IMR-90 (cell line): ENCODE results near the gene ARHGEF37. TPM values are rescaled to one million over a fixed set of nuclear protein-coding genes. Genes with fewer than 3 reads are reported as not detected.

Source experiments
- ATAC-seq: fragments of 200-7000 bp; cut with Tn5 transposase; 2 replicates; pipeline ENCODE4 v1.9.1; 2020; ENCODE audit warnings: low read depth, mild to moderate bottlenecking, moderate library complexity
- BruUV-seq: library from RNA; stranded (reverse); fragments of 400-500 nt; replicated peaks from 2 replicates; lab custom pipeline; 2021; lab: Mats Ljungman, UMichigan
- CTCF ChIA-PET: fragments of 300-600 bp; formaldehyde crosslinking; extraction: SDS; loops from one replicate; lab custom pipeline; 2021; ENCODE audit warnings: antibody characterized with exemption; lab: Yijun Ruan, JAX
- POLR2A ChIA-PET: fragments of 300-600 bp; sonication (Branson Sonifier 250); formaldehyde crosslinking; loops from one replicate; lab custom pipeline; 2022; ENCODE audit warnings: antibody characterized with exemption; ENCODE audit not compliant: unreplicated experiment; lab: Charles Lee
- DNase-seq: peaks from one replicate; pipeline ENCODE4 v3.0.0; 2013
- H2AFZ ChIP-seq: replicated peaks from 2 replicates; pipeline ENCODE3; 2013; ENCODE audit warnings: low read length, mild to moderate bottlenecking; ENCODE audit not compliant: poor library complexity
- H2AK5ac ChIP-seq: 2 replicates; pipeline ENCODE4 v1.6.1; 2013; ENCODE audit warnings: low read depth, low read length, inconsistent platforms
- H2AK9ac ChIP-seq: replicated peaks from 2 replicates; pipeline ENCODE3; 2013; ENCODE audit warnings: mild to moderate bottlenecking, low read depth, low read length, moderate library complexity; ENCODE audit not compliant: poor library complexity
- H2BK120ac ChIP-seq: 2 replicates; pipeline ENCODE4 v1.6.1; 2013; ENCODE audit warnings: low read depth, low read length, inconsistent platforms
- H2BK15ac ChIP-seq: 3 replicates; pipeline ENCODE4 v1.6.1; 2013; ENCODE audit warnings: low read depth, low read length, inconsistent platforms
- H2BK20ac ChIP-seq: 2 replicates; pipeline ENCODE4 v1.6.1; 2013; ENCODE audit warnings: low read depth, mild to moderate bottlenecking, inconsistent platforms, low read length, moderate library complexity
- H2BK5ac ChIP-seq: 2 replicates; pipeline ENCODE4 v1.6.1; 2013; ENCODE audit warnings: mild to moderate bottlenecking, low read depth, low read length, inconsistent platforms; ENCODE audit not compliant: poor library complexity, severe bottlenecking
- H3K14ac ChIP-seq: replicated peaks from 2 replicates; pipeline ENCODE4 v1.6.1; 2013; ENCODE audit warnings: low read depth, low read length, inconsistent platforms
- H3K18ac ChIP-seq: 2 replicates; pipeline ENCODE4 v1.6.1; 2013; ENCODE audit warnings: low read depth, low read length, control low read depth
- H3K23ac ChIP-seq: 2 replicates; pipeline ENCODE4 v1.6.1; 2013; ENCODE audit warnings: low read depth, low read length, inconsistent platforms
- H3K27ac ChIP-seq: 2 replicates; pipeline ENCODE4 v1.5.1; 2013; ENCODE audit warnings: mild to moderate bottlenecking, control low read depth, low read length; ENCODE audit not compliant: insufficient read depth
- H3K27me3 ChIP-seq: 2 replicates; pipeline ENCODE4 v1.6.1; 2013; ENCODE audit warnings: low read length; ENCODE audit not compliant: control insufficient read depth, insufficient read depth
- H3K36me3 ChIP-seq: 2 replicates; pipeline ENCODE4 v1.6.1; 2013; ENCODE audit warnings: low read length, mixed read lengths; ENCODE audit not compliant: control insufficient read depth, insufficient read depth
- H3K4ac ChIP-seq: 2 replicates; pipeline ENCODE4 v1.6.1; 2013; ENCODE audit warnings: low read depth, low read length, inconsistent platforms
- H3K4me1 ChIP-seq: 2 replicates; pipeline ENCODE4 v1.6.1; 2013; ENCODE audit warnings: low read length, mixed read lengths; ENCODE audit not compliant: control insufficient read depth, insufficient read depth
- H3K4me2 ChIP-seq: 2 replicates; pipeline ENCODE4 v1.6.1; 2013; ENCODE audit warnings: low read depth, mild to moderate bottlenecking, control low read depth, low read length, moderate library complexity
- H3K4me3 ChIP-seq: 2 replicates; pipeline ENCODE4 v1.5.1; 2013; ENCODE audit warnings: low read depth, mild to moderate bottlenecking, control low read depth, low read length, moderate library complexity; ENCODE audit not compliant: insufficient read depth
- H3K56ac ChIP-seq: 2 replicates; pipeline ENCODE4 v1.6.1; 2013; ENCODE audit warnings: low read length, inconsistent platforms; ENCODE audit not compliant: insufficient read depth; ENCODE audit errors: extremely low read depth
- H3K79me1 ChIP-seq, 2 experiments: 2 replicates each; pipeline ENCODE4 v1.6.1; 2013; ENCODE audit warnings: low read length in 2 of 2, inconsistent platforms in 1 of 2, low read depth in 1 of 2
- H3K9ac ChIP-seq: 2 replicates; pipeline ENCODE4 v1.6.1; 2013; ENCODE audit warnings: low read depth, low read length, control low read depth
- H3K9me1 ChIP-seq: 2 replicates; pipeline ENCODE4 v1.6.1; 2013; ENCODE audit warnings: low read length, inconsistent platforms; ENCODE audit not compliant: insufficient read depth
- H3K9me3 ChIP-seq: 2 replicates; pipeline ENCODE4 v1.6.1; 2013; ENCODE audit warnings: low read length; ENCODE audit not compliant: control insufficient read depth, insufficient read depth
- H4K20me1 ChIP-seq: 2 replicates; pipeline ENCODE4 v1.6.1; 2013; ENCODE audit warnings: low read length, inconsistent platforms; ENCODE audit not compliant: insufficient read depth
- H4K5ac ChIP-seq: 2 replicates; pipeline ENCODE4 v1.6.1; 2013; ENCODE audit warnings: mild to moderate bottlenecking, low read depth, low read length, control low read depth
- H4K8ac ChIP-seq, 2 experiments: 2 replicates each; pipeline ENCODE4 v1.6.1; 2013; ENCODE audit warnings: low read depth in 2 of 2, low read length in 2 of 2, control low read depth in 1 of 2, inconsistent platforms in 1 of 2
- H4K91ac ChIP-seq: 2 replicates; pipeline ENCODE4 v1.6.1; 2013; ENCODE audit warnings: low read depth, low read length, inconsistent platforms; ENCODE audit not compliant: insufficient read depth
- BHLHE40 ChIP-seq: fragments of 150-350 bp; IDR thresholded peaks from 2 replicates; pipeline ENCODE4 v1.6.1; 2016; ENCODE audit warnings: mild to moderate bottlenecking, low read depth, low read length
- CHD1 ChIP-seq: IDR thresholded peaks from 2 replicates; pipeline ENCODE4 v1.6.1; 2012; ENCODE audit warnings: low read depth, low read length, improper control_type of control experiment
- CTCF ChIP-seq: conservative IDR thresholded peaks from 2 replicates; pipeline ENCODE4 v1.5.1; 2012; ENCODE audit warnings: mild to moderate bottlenecking, low read depth, low read length, improper control_type of control experiment
- FOS ChIP-seq: fragments of 150-350 bp; IDR thresholded peaks from 2 replicates; pipeline ENCODE4 v1.6.1; 2016; ENCODE audit warnings: low read depth, low read length
- MAFK ChIP-seq: IDR thresholded peaks from 2 replicates; pipeline ENCODE4 v1.6.1; 2012; ENCODE audit warnings: low read depth, low read length, improper control_type of control experiment
- MXI1 ChIP-seq: IDR thresholded peaks from 2 replicates; pipeline ENCODE4 v1.6.1; 2012; ENCODE audit warnings: low read depth, mild to moderate bottlenecking, low read length, moderate library complexity, borderline replicate concordance
- NFE2L2 ChIP-seq: fragments of 150-350 bp; IDR thresholded peaks from 2 replicates; pipeline ENCODE4 v1.6.1; 2016; ENCODE audit warnings: low read depth, mild to moderate bottlenecking, low read length
- SMC3 ChIP-seq: fragments of 150-350 bp; IDR thresholded peaks from 2 replicates; pipeline ENCODE4 v1.6.1; 2016; ENCODE audit warnings: low read depth, mild to moderate bottlenecking, antibody characterized with exemption, low read length, moderate library complexity
- WGBS, 2 experiments: methylation state at CpG; one replicate each; pipeline versions ENCODE4 v1.1.5 to v1.1.7; 2013; ENCODE audit warnings: missing lambda C conversion rate in 2 of 2; ENCODE audit not compliant: insufficient read length in 1 of 2; ENCODE audit errors: extremely low coverage in 2 of 2; 5-methylcytosine and 5-hydroxymethylcytosine counted together
- dilution Hi-C: fragments of 300-500 bp; cut with HindIII; formaldehyde crosslinking; loops from one replicate; pipeline ENCODE4 v1.14.3; 2018; ENCODE audit warnings: low sequenced_read_pairs; ENCODE audit not compliant: unreplicated experiment
- in situ Hi-C: fragments of 300-500 bp; cut with MboI; formaldehyde crosslinking; loops from 3 replicates; pipeline ENCODE4 v1.14.3; 2019; ENCODE audit warnings: low sequenced_read_pairs, inconsistent platforms, mixed read lengths
- intact Hi-C: fragments of 100-400 bp; cut with micrococcal nuclease; formaldehyde crosslinking; loops from 2 replicates; pipeline ENCODE4 v1.10.0; 2022
- polyA plus RNA-seq, 3 experiments: library from polyadenylated mRNA; depleted of rRNA; stranded (reverse); fragments of >200 nt; gene quantifications; 2 replicates each; pipeline ENCODE4 v1.2.3, GENCODE V29; 2012; ENCODE audit warnings: low replicate concordance in 1 of 3
- total RNA-seq: library from RNA; depleted of rRNA; stranded (reverse); fragments of >200 nt; gene quantifications from 2 replicates; pipeline ENCODE4 v1.2.3, GENCODE V29; 2012

The ARHGEF37 gene
- total and polyA plus RNA-seq, 2 of the 4 experiments (the other 2 are of a cell fraction): 0.39 to 0.54 TPM

- ATAC-seq (no peak), DNase-seq (no peak)
- H3K4me3 ChIP-seq: no peak overlapping the region
- H2BK120ac ChIP-seq: no peak overlapping the region
- WGBS, 2 experiments: no CpG with 5 or more reads among the region's 2 CpGs
- 0 out of 2 replicates have a peak, but pooled peaks cover 3% of the 10 kb centered on the region for H3K9me1 ChIP-seq
- no peak overlapping the region for H3K4me2 ChIP-seq
- H4K8ac ChIP-seq: no peak overlapping the region
- CTCF ChIA-PET: no interaction called here
- H3K36me3 ChIP-seq: no peaks in the 10 kb centered on the region
- no peak for TF ChIP-seq BHLHE40
- TF ChIP-seq CHD1: no peak
- TF ChIP-seq MAFK: peak; percentile 74
- TF ChIP-seq FOS: no peak
- TF ChIP-seq MXI1: no peak
- TF ChIP-seq CTCF: no peak
- no peak for TF ChIP-seq SMC3
- TF ChIP-seq NFE2L2: no peak
- peaks cover 2% of the 10 kb centered on the region; the same call in 1 of the 2 replicates for H3K4me1 ChIP-seq
- no peak overlapping the region for H2AK5ac ChIP-seq
- in situ Hi-C loops: no loop called here
- H3K79me1 ChIP-seq: no peaks in the 10 kb centered on the region
- H2AK9ac ChIP-seq: no peak overlapping the region
- H4K91ac ChIP-seq: no peak overlapping the region
- H4K20me1 ChIP-seq: no peaks in the 10 kb centered on the region
- H3K27ac ChIP-seq: no peak overlapping the region
- H3K56ac ChIP-seq: no peak overlapping the region
- H4K5ac ChIP-seq: no peak overlapping the region
- H3K9me3 ChIP-seq: no peaks in the 10 kb centered on the region
- intact Hi-C loops: no loop called here
- H2BK20ac ChIP-seq: no peak overlapping the region
- H2BK5ac ChIP-seq: no peak overlapping the region
- H2AFZ ChIP-seq: no peak overlapping the region
- POLR2A ChIA-PET: interaction anchor here (0.6 kb wide), 1 partner anchor 428 kb away, joined by 3 read pairs; no protein-coding TSS in a partner anchor
- H3K18ac ChIP-seq: no peak overlapping the region
- no peak overlapping the region for H3K14ac ChIP-seq
- BruUV-seq: no TSS peak
- no peak overlapping the region for H3K23ac ChIP-seq
- no peak overlapping the region for H2BK15ac ChIP-seq
- no peak overlapping the region for H3K4ac ChIP-seq
- dilution Hi-C loops: no loop called here
- H3K9ac ChIP-seq: no peak overlapping the region
- no peaks in the 10 kb centered on the region; the same call in 1 of the 2 replicates for H3K27me3 ChIP-seq
Measured at GRCh38 chr5:149593370-149593769, 12.1 kb downstream of the ARHGEF37 start.
